Uterus (tissue), 2 donors: ENCODE results near the gene IRAK3.

ENCODE experiments used
- POLR2A ChIP-seq, 2 donors: fragments of 450-650 bp; IDR thresholded peaks; one replicate each; pipeline ENCODE4 v1.6.1; 2016; ENCODE audit warnings: antibody characterized with exemption in 2 of 2, mild to moderate bottlenecking in 1 of 2, moderate library complexity in 1 of 2
- TF ChIP-seq, protein P1 (sequence below), 4 experiments: fragments of 200-600 bp in 2 of 4; fragments of 450-650 bp in 2 of 4; sonication (generic) in 2 of 4; IDR thresholded peaks; one replicate each; pipeline ENCODE4 v1.5.1; 2016 to 2019; ENCODE audit warnings: antibody characterized with exemption in 4 of 4, mild to moderate bottlenecking in 2 of 4, moderate library complexity in 1 of 4

DNA sequence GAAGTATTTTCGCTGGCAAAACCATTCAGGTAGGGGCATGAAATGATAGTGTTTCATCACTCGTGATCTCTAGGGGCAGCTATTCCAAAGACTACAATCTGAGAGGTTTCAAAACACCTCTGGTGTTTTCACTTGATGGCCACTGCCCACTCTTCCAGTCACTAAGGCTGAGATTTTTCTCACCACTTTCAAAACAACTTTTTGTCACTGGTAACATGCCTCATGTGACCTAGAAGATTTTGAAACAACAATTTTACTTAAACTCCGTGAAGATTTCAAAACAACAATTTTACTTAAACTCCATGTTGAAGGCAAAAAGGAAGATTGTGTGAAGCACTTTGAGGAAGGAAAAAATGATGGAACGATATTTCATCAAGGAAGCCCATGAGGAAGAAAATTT, 1.2 kb upstream of the IRAK3 start:
- TF ChIP-seq, protein P1, sequence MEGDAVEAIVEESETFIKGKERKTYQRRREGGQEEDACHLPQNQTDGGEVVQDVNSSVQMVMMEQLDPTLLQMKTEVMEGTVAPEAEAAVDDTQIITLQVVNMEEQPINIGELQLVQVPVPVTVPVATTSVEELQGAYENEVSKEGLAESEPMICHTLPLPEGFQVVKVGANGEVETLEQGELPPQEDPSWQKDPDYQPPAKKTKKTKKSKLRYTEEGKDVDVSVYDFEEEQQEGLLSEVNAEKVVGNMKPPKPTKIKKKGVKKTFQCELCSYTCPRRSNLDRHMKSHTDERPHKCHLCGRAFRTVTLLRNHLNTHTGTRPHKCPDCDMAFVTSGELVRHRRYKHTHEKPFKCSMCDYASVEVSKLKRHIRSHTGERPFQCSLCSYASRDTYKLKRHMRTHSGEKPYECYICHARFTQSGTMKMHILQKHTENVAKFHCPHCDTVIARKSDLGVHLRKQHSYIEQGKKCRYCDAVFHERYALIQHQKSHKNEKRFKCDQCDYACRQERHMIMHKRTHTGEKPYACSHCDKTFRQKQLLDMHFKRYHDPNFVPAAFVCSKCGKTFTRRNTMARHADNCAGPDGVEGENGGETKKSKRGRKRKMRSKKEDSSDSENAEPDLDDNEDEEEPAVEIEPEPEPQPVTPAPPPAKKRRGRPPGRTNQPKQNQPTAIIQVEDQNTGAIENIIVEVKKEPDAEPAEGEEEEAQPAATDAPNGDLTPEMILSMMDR (IDR thresholded peaks at IDR 0.05): no peak
- TF ChIP-seq POLR2A (IDR thresholded peaks at IDR 0.05): no peak
